NCI-H774 (cell line): ENCODE results near the gene NFIA.

Source experiments
- DNase-seq: peaks from one replicate; lab custom pipeline; 2025; lab: John Stamatoyannopoulos, UW

NFIA gene

DNA sequence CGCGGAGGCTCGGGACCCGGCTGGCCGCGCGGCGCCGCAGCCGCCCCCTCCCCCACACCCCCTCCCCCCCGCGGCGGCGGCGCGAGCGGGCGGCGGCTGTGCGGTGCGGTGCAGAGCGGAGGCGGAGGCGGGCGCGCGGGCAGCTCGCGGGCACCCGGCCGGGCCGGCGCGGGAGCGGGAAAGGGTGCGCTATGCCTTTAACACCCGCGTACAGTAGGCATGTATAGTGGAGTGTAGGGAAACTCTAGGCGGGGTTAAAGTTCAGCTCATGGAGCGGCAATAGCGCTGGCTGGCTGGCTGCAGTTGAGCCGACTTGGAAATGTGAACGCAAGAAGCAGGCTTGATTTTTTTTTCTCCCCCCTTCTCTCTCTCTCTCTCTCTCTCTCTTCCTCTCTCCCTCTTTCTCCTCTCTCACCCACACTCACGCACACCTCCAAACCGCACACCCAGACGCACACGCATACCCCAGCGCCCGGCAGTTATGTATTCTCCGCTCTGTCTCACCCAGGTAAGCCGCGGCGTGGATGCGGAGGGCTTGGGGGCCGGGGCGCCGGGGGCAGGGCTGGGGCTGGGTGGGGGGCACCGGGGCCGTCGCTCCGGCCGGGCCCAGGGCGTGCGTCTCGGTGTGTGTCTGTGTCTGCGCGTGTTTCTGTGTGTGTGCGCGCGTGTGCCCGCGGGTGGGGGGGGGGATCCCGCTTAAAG is at the start of gene NFIA:
NFIA (plus strand) TSS at position 251 of the 702 bp plus-strand sequence.
- peak; percentile 50 for DNase-seq

DNA sequence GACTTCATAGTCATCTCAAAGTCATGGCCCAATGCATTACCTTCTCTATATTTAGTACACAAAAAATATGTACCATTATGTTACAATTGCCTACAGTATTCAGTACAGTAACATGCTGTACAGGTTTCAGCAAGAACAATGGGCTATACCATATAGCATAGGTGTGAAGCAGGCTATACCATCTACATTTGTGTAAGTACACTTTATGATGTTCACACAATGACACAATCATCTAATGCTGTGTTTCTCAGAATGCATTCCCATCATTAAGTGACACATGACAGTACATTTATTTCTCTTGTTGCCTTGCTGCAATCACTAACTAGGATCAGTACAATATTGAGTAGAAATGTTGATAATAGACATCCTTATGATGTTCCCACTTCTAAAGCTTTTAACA is 46.5 kb upstream of the NFIA start:
- no peak for DNase-seq

DNA sequence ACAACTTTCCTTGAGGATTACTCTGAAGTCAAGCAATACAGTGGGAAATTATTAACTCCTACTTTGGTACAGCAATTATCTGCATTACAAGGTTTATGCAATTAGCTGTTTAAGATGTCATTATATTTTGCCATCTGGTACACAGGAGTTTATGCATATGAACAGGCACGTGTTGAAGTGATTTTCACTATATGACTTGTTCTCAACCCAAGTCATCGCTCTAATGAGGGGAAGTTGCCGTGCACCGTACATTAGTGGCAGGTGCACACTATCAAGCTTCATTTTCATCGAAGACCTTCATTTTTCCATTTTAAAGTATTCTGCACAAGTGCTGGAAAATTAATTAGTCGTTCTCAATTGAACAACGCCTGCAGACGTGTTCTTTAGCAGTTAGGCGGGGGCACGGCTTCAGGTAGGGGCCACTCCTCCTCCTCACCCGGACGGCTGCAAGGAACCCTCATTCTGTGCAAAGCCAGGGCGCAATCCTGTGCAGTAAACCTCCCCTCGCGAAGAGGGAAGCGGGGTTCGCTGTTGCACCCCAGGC is 39.8 kb upstream of the NFIA start:
- DNase-seq, result no peak

DNA sequence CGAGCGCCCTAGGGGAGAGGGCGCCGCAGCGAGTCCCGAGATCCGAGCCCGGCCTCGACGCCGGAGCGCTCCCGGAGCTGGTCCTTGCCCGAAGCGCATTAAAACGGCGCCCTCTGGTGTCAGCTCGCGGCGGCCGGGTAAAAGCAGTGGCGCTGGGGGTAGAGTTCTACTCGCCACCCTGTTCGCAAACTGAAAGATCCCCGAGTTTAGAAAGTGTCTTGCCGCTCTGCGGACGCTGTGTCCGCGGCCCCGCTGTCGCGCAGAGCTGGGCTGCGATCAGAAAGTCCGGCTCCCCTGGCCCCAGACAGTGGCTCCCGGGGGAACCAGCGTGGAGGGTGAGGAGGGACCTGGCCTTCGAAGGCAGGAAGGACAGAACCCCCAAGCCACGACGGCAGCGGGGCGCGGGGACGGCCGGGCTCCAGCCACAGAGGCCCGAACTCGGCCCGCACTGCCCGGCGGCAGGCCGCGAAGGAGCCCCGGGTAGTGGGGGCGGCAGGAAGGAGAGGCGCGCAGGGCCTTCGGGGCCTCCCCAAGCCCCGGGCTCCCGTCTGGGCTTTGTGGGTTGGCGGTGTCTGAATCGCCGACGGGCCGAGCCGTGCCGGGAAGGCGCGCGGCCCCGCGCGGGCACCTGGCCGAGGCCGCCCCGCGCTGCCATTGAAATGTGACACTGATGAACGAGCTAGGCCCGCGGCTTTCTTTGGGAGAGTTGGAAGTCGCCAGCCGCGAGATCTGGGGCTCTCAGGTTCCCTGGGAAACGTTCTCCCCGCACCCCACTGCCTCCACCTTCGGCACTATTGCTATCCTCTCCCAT is 39.1 kb upstream of the NFIA start:
- peak; percentile 78 for DNase-seq

DNA sequence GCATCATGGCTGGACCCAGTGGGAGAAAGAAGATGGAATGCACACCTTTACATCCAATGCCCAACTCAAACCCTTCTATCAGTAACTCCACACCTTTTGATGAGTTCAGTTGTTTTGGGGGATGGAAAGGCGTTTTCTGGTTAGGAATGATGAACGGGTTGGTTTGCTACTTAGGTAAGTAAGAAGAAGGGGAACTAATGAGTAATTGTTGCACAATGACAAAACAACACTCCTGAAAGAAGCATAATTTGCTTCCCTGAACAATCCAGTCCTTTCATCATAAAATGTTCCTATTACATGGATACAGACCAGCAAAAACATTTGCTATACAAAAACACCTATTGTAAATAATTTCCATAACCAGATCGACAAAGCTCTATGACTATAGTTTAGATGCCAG is 35.9 kb upstream of the NFIA start:
- DNase-seq, result no peak

DNA sequence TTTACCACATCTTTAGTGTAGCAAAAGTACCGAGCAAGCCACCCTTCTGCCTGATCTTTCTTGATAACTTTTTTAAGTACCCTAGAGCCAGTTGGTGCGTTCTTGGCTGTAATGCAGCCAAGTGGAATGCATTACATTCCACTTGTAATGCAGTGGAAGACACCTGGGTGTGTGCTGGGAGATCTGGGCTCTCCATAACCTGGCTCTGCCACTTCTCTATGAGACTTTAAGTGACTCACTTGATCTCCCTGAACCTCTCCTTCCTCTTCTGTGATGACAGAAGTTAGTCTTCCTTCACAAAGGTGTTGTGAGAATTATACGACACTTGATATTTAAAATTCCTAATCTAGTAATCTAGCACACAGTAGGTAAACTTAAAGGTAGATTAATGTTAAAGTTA is 35.3 kb upstream of the NFIA start:
- DNase-seq, result no peak

DNA sequence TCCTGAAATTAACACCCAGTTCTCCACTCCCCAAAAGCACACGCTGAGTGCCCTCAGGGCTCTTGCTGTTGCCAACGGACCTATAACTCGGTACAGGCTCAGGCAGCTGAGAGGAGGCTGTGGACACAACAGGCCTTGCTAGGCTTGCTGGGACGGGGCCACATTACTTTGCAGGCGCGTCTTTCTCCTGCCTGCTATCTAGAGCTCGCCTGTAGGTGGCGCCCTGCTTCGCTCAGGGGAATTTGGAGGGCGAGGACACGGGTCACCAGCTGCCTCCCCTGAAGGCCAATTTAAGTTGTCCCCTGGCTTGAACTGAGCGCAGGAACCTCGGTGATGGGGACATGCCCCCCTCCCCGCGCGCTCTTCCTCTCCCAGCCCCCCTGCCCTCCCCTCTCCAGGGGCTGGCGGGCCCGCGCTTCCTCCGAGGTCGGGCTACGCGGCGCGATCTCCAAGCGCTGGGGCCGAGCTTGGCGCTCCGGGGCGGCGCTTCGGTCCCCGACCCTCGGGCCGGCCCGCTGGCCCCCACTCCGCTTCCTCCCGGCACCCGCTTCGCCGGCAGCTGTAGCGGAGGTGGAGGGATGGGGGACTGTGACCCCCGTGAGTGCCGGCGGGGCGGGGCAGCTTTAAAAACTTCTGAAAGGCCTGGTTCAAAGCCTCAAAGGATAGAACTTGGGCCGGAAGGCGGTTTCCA is 32.4 kb upstream of the NFIA start:
- DNase-seq, result peak; percentile 88

DNA sequence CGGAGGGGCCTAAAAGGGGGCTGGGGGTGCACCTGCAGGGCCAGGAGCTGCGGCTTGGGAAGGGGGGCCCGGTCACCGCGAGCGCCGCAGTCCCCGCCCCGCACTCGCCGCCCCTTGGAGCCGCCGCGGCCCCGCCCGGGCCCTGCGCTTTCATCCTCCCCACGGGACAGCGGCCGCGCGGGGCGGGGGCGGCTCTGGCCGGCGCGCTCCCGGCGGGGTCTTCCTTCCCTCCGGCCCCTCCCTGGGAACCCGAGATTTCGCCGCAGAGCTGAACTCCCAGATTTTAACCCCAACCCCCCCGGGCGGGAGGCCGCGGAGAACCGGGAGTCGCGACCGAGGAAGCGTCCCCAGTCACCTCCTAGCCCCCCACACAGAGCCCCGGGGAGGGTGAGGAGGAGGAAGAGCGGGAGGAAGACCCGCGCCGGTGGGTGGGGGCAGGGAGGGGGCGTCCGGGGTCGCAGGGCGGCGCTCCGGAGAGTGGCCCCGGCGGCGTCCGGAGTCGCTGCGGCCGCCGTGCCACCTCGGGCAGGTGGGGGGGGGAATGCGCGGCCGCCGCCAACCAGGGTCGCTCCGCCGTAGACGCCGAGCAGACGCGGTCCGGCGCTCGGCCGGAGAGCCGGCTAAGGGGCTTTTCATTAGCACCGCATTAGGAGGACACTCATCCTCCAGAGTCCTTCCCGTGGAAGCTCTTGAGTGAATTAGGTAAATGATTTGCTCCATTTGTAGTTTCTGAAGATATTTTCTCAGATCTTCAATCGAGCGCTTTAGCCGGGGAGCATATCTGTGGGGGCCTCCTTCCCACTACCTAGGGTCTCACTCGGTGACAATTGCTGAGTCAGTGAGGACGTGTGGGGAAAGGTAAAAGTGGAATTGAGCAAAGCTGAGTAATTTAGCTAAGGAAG is 31.6 kb upstream of the NFIA start:
- peak; percentile 28 for DNase-seq

DNA sequence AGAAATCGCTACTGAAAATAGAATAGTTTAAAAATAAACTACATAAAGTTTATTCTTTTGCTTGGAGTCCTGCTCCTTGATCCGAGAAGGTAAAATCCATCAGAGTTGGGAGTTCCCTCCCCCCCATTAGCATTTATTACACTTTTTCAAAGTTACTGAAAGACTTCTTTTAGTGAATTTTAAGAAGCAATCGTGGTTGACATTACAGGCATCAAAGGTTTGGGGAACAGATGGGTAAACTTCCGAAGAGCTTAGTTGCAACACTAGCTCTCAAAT is 31.0 kb upstream of the NFIA start:
- no peak for DNase-seq

DNA sequence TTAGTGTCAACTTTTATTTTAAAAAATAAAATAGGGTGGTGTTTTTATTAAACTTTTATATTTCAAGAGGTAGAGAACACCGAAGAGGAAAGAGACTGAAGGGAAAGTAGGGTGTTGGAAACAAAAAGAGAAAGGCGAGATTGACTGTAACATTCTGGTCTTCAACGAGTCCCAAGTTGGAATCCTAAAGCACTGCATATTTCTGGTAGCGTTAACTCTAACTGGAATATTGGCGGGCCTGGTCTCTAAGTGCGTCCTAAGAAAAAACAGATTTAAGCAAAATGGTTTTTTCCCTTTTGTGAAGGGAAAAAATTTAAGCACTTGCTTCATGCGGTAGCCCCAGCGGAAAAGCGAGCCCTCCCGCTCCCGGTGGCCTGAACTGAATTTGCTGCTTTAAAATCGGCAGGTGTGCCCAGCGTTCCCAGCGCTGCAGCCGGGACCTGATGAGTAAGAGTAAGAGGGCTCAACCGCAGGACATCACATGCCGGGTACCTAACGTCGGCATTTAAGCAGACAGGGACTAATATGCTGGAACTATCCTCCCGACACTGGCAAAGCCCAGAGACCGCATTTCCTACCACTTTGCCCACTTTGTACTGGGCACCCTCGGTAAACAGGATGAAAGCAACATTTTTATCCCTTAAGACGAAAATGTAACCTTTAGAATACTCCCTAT is 30.5 kb upstream of the NFIA start:
- DNase-seq, result no peak

DNA sequence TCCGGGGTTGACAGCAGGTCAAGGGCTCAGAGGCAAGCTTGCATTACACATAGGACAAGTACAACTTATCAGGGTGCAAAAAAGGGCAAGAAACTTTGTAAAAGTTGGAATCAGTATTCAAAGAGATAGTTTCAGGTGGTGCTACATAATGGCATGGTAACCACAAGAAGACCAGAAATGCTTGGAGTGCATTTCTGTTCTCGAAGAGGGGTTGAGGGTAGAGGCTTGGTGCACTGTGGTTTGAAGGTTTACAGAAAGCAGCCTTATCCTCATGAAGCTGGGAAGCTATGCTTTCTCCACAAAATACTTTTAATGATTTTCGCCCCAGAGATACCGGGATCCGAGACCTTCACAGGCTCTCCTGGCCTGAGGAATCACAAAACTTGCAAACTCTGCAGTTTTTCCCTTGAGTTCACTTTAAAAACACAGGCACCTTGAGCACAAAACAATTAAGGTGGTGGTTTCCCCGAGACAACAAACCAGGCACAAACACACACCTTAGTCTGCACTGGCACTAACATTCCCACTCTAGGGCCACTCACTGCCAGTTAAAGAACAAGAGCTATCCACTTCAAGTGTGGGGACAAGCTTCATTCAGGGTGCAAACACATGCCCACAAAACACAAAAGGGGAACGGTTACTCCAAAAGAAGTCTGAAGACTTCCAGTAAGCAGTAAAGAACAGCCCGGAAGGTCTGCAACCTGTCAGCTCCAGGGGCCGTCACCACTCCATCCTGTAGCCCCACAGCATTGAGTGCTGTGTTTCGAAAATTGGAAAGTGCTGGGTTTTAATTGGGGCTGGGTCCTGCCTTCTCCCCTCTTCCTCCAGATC is 29.8 kb upstream of the NFIA start:
- no peak for DNase-seq

DNA sequence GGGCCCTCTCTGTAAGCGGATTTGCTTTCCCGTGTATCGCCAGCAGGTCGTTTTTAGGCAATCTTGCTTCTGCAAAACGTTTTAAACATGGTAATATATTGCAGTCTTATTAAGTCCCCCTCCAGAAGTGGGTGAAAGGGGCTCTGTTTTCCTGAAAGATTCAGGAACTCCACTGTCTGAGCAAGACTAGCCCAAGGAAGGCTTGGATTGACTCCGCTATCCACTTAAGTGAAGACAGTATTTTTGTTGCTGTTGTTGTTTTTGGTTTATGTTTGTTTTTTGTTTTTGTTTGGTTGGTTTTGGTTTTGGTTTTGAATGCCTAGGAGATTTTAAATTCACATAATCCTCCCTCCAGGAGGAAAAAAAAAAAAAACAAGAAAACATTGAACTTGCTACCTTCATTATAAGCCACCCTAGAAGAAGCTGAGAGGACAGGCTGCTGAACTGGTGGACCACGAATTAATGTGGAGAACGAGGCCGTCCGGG is 29.1 kb upstream of the NFIA start:
- no peak for DNase-seq

DNA sequence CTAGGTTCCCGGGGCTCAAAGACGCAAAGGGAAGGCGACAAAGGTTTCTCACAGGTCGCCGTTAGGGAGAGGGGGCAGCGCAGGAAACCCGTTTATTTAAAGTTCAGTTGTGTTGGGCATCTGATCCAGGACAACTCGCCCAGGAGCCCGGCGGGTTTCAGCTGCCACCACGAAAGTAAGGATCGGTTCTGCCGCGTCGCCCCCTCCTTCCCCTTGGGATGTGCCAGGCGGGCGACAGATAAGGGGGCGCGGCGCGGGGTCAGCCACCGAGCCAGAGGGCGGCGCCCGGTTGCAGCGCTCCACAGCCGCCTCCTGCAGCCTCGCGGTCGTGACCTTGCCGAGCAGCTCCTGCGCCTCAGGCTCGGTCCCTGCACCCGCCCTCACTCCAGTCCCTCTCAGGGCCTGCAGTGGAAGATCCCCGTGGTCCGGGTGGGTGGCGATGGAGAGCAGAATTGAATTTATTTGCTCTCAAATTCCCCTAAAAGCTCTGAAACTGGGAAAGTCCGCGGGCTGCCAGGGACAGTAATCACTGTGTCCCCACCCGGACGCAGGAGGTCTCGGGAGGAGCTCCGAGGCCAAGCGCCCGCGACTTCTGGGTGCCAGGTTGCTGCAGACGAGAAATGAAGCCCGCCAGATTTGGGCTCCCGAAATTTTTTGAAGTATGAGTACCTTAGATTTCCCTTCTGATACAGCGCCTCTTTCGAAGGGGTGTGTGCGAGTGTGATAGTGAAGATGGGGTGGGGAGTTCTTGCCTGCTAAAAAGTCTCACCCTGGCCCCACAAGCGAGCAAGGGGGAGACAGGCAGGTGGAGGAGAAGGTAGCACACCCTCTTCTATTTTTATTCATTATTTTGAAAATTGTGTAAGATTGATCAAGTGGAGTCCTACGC is 28.4 kb upstream of the NFIA start:
- DNase-seq, result no peak

DNA sequence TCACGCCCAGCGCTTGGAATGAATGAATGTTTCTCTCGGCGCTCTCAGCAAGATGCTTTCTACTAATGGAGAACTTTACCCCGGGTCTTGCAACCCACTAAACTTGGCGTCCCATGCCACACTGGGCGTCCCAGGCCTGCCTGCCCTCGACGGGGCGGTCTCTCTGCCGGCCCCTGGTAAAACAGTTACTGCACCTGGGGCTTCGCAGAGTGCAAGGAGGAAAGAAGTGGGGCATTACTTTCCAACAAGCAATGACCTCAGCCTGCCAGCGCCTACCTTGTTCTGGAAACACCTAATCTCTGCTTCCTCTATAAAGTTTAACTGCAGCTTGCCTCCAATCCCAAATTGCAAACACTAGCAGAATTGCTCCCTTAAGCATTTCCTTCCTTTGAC is 27.8 kb upstream of the NFIA start:
- no peak for DNase-seq

DNA sequence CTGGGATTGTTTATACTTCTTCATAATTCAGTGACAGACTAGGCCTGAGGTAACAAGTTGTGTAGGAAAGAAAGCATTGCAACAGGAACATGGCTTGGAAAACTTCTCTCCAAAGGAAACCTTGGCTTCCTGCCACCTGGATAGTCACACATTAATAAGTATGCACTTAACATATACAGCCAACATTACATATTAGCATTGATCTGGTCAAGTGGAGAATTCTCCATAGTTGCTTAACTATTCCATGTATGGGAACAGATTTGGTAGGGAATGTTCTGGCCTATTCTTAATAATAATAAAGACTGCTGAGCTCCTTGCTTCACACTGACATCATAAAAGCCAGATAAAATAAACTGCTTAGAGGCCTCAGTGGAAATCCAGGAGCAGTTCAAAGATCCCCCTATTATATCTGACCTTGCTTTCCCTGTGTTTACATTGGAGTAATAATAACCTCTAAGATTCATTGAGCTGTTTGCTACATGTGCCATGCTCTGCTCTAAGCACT is 27.2 kb upstream of the NFIA start:
- DNase-seq, result no peak

DNA sequence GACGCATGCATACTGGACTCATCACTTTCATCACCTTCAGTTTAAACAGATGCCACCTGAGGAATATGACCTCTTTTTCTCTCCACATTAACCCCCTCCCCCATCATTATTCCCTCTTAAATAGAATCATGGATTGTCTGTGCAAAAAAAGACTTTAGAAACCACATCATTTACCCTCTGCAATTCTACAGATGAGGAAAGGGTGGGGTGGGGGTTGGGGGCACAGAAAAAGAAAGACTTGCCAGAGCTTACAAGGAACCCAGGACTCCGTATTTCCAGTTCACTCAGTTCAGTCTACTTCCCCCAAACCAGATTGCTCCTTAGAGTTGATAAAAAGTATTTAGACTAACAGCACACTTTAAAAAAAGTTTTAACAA is 26.2 kb upstream of the NFIA start:
- no peak for DNase-seq

DNA sequence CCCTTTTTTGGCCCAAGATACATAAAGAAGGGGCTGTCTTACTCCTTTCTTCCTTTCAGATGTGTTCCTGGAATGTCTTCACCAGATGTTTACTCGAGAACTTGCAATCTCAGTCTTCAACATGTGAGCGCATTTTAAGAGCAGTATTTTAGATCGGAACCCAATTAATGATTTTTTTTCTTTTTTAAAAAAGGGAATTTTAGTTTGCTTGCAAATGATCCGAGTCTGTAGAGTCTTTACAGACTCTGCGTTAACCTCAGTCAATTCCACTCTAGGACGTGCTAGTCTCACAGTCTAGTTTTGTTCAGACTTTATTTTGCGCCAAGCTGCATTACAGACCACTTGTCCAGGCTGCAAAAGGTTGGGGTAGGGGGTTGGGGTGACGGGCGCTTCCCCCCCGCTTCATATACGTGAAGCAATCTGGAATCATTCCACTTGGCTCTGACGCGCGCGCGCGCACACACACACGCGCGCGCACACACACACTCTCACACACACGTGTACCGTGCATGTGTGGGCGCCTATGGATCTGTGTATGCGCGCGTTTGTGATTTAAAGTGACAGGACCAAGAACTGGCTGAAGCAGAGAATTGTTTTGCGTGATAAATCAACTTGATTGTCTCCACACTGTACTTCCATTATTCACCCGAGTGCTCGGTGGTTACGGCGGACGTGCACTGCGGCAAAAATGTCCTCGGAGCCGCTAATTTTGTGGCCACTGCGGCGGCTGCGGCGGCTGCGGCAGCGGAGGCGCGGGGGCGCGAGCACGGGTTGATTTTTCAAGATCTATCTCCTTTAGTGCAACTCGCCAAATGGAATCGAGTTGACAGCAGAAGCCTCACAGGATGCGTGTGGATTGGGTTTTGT is 25.6 kb upstream of the NFIA start:
- DNase-seq, result peak; percentile 41
